ENCODE measurements around the gene PCNT.
"Not testable (repeated sequence)": the region's sequence is repeated elsewhere in the genome, so short reads cannot be mapped to it uniquely, and the experiment has no call there.

The PCNT gene

DNA sequence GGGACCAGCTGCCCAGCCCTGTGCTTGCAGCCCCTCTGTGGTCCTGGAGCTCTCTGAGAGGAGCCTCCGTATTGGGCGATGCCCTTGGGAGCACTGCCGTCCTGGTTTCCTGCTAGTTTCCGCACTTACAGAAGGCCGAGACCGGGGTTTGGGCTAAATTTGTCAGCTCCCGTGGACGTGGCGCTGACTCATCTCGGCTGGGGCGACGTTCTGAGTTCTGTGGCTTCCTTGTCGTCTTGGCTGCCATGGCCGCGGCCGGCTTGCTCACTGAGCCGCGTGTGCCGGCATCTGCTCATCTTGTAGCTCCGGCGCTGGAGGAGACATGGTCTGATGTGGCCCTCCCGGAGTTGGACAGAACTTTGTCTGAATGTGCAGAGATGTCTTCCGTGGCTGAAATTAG lies 64.9 kb downstream of the PCNT start:
- DNase-seq = no peak

DNA sequence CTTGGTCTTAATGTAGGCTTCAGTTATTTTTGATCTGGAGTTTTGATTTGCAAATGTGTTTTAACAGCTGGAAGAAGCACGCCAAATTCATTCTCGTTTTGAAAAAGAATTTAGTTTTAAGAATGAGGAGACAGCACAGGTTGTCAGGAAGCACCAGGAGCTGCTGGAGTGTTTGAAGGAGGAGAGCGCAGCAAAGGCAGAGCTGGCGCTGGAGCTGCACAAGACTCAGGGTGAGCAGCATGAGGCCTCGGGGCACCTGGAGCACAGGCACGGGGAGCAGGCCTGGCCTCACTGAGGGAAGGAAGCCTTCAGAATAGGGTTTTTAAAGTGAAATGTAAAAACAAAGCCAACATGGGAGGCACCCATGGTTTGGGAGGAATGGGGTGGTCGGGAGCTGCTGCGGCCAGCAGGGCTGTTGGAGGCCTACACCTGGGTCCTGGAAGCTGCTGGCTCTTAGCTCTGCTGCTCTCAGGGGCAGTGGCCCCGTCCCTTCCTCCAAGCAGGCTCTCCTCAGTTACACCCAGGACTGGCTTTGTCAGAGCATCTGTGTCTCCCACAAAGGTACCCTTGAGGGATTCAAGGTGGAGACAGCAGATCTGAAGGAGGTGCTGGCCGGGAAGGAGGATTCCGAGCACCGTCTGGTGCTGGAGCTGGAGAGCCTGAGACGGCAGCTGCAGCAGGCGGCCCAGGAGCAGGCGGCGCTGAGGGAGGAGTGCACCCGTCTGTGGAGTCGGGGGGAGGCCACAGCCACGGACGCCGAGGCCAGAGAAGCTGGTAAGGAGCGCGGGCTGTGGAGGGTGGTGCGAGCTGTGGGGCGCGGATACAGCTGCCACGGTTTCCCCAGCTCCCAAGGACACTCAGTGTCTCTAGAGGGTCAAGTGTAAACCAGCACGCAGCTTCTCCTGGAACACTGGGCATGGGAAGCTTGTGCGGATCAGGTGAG lies 66.9 kb downstream of the PCNT start:
- DNase-seq = no peak

DNA sequence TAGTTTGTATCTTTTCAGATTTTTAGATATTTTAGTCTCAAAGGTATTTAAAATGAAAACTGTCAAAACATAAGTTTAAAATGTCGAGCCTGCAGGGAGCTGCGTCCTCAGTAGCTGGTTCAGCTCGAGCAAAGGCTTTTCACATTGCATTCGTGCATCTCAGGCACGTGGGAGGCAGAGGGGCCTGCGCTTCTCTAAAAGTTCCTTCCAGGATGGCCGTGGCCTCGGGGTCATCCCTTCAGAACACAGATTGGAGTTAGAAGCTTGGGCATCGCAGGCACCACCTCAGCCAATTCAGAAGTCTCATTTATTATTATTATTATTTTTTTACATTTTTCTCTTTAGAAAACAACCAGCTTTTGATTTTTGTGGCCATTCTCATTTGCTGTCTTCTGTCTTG lies 67.8 kb downstream of the PCNT start:
- DNase-seq = no peak

DNA sequence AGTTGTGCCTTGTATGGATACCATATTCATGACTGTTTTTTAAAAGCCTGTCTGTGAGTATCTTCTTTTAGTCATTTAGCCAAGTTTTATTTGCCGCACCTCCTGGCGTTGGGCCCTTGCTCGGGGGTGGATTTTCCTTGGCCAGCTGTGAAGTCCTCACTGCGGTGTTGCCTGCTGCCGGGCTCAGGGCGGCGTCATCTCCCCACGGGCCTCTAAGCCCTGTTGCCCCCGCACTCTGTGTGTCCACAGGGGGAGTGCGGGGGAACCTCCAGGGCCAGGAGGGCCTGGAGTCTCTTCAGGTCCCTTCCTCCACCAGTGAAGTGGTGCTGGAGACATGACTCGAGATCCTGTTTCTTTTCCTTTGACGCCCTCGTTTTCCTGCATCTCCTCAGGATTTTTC lies 69.0 kb downstream of the PCNT start:
- no peak for DNase-seq

DNA sequence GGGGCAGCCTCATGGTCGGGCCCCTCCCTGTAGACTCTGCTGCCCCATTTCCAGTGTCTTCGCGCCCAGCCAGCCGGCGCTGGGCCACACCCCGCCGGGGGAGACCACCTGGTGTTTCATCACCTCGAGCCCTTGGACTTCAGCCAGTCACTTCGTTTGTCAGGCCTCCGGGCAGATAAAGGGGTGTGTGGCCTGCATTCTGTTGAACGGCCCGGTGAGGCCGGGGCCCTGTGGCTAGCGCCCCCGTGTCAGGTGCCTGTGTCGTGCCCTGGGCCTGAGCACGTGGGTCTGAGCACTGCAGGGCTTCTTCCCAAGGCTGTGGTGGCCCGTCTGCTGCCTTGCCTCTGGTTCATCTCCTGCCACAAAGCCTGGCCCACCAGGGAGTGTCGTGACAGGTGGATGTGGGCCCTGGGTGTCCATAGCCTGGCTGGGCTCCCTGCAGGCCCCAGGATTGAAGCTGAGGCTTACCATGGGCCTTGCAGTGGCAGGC lies 69.5 kb downstream of the PCNT start:
- DNase-seq = no peak

DNA sequence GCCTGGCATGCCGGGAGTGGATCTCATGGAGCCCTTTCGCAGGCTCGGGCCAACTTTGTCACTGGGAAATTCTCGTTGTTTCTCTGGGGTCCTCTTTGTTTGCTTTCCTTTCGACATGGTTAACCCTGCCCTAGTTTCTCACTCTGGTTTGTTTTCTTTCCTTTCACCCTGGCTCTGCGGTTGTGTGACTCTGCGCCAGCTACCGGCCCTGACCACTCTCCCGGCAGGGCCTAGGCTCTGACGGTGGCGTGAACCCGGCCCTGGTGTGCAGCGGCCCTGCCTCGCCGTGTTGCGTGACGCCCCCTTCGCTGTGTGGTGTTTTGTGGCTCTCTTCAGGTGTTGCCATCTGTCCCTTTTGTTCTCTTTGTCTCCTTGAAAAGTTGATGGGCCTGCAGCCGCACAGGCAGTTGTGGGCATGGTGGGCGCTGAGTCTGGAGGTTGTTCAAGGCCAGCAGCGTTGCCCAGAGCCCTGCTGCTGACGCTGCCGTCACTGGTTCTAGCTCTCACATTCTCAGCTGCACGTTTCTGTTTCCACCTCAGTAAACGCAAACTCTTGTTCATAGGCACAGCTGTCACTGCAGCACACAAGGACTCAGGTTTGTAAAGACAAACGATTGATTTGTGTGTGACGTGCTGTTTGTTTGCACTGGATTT lies 70.1 kb downstream of the PCNT start:
- no peak for DNase-seq

DNA sequence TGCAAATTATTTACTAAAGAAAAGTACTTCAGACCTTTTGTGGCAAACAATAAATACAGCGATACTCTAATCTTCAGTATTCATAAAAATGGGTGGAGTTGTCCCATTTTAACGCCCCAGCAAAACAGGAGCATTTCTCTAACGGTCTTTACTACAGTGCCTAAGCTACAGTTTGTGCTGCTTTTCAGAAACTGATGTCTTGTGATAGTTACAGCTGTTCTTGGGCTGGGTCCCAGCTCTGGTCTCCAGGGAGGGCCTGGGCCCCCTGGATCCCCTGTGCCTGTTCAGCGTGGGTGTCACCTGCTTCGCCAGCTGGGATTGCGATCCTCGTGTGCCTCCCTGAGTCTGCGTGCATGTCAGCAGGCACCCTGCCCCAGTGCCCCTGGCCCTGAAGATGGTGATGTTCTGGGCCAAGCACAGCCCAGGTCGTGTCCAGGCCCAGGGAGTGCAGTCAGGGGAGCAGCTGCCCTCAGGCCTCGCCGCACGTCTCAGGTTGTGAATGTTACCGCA lies 70.7 kb downstream of the PCNT start:
- no peak for DNase-seq

DNA sequence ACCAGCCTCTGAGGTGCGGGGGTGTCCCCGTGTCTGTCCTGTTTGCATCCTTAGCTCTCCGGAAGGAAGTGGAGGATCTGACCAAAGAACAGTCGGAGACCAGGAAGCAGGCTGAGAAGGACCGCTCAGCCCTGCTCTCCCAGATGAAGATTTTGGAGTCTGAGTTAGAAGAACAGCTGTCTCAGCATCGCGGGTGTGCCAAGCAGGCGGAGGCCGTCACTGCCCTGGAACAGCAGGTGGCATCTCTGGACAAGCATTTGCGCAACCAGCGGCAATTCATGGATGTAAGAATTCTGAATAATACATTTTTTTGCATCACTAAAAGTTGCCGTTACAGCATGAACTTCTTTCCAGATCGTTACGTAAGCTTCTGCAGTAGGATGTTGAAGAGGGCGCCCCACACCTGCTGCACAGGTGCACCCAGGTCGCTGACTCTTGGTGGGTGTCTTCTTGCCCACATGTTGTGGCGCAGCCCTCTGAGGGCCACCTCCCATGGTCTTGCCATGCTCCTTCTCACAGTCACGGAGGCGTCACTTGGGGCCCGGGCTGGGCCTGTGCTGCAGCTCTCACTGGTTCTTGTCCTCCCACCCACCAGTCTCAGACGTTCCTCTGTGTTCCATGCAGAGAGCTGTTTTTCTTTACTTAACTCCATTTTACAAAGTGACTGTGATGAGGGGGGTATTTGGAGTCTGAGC lies 73.4 kb downstream of the PCNT start:
- no peak for DNase-seq

DNA sequence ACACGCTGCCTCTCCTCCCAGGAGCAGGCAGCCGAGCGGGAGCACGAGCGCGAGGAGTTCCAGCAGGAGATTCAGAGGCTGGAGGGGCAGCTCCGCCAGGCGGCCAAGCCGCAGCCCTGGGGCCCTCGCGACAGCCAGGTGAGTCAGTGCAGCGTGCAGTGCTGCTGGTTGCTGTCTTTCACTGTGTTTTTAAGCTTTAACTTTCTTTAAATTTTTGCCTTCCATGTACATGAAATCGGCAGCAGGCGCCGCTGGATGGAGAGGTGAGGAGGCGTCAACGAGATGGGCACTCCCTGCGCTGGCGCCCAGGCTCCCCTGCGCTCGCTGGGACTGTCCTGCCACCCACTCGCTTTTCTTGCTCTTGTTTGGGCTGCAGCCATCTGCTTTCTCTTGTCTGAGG lies 74.0 kb downstream of the PCNT start:
- no peak for DNase-seq

DNA sequence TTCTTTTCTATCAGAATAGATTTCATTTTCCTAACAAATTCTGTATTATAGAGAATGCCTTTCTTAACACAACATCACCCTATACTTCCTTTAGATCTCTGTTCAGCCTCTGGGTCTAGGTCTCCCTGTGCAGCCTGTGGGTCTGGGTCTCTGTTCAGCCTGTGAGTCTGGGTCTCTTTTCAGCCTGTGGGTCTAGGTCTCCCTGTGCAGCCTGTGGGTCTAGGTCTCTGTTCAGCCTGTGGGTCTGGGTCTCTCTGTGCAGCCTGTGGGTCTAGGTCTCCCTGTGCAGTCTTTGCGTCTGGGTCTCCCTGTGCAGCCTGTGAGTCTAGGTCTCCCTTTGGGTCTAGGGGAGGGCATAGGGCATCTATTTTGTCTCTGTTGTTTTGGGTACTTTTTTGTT lies 75.2 kb downstream of the PCNT start:
- DNase-seq = no peak

DNA sequence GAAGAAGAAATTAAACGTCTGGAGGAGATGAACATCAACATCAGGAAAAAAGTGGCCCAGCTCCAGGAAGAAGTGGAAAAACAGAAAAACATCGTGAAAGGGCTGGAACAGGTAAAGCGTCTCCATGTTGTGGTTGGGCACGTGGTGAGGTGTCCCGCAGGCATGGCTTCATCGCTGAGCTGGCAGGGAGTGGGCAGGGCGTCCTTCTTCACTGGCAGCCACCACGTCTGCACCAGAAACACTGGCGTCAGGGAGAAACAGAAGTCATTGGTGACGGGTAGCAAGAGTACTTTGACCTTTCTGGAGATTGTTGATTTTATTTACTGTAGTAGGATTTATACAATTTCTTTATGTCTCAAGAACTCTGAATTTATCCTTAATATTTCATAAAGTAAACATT lies 75.7 kb downstream of the PCNT start:
- DNase-seq = no peak

DNA sequence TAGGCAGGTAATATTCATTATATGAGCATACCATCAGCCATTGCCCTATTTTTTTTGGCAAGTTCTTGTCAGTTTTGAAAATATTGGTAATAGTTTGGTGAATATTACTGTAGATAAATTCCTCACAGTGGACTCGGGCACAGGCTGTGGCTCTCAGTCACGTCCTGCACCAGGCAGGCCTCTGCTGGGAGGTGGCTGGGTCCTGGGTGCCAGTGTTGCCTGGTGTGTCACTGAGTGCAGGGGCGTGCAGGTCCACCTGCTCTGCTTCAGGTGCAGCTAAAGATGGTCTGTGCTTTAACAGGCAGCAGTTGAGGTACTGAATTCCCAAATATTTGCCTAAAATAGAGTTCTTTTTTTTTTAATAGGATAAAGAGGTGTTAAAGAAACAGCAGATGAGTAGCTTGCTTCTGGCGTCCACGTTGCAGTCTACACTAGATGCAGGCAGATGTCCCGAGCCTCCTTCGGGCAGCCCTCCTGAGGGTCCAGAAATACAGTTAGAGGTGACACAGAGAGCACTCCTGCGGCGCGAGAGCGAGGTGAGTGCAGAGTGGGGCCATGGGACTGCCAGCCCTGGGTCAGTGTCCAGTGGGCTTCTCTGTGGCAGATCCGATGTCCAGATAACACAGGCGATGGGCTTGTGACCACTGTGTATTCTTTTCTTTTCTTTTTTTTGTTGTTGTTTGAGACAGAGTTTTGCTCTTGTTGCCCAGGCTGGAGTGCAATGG lies 77.4 kb downstream of the PCNT start:
- no peak for DNase-seq

DNA sequence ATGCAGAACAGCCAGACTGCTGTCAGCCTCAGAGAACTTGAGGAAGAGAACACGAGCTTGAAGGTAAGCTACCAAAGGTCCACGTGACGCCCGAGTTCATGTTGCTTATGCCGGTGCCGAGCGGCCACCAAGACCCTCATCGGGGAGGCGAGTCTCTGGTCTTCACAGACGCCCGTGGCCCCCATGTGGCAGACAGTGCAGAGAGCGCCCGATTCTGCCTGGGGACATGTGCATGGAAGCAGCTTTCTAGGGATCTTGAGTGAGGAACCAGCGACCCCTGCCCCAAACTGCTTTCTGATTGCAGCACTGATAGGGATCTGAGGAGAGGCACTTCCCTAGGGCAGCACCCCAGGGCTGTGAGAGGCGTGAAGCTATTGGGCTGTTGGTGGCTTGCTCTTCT lies 78.5 kb downstream of the PCNT start:
- DNase-seq = no peak

DNA sequence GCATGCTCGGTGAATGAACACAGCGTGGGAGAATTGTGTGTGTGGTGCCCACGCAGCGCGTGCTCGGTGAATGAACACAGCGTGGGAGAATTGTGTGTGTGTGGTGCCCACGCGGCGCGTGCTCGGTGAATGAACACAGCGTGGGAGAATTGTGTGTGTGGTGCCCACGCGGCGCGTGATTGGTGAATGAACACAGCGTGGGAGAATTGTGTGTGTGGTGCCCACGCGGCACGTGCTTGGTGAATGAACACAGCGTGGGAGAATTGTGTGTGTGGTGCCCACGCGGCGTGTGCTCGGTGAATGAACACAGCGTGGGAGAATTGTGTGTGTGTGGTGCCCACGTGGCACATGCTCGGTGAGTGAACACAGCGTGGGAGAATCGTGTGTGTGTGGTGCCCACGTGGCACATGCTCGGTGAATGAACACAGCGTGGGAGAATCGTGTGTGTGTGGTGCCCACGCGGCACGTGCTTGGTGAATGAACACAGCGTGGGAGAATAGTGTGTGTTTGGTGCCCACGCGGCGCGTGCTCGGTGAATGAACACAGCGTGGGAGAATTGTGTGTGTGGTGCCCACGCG lies 79.4 kb downstream of the PCNT start:
- not testable (repeated sequence) for DNase-seq

DNA sequence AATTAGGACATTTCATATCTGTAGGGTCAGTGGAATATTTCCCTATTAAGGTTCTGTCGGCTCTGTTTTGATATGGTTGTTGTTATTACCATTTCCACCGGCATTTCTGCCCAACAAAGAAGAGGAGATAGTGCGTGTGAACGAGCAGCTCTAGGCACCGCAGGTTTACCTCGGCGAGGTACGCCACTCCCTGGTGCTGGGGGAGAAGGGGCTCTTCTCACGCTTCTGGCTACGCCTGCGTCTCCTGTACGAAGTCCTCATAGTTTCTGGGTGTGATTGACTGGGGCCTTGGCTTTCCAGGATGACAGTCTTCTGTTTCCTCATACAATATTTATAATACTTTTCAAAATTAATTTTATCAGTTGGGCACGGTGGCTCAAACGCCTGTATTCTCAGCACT lies 80.3 kb downstream of the PCNT start:
- DNase-seq = no peak

DNA sequence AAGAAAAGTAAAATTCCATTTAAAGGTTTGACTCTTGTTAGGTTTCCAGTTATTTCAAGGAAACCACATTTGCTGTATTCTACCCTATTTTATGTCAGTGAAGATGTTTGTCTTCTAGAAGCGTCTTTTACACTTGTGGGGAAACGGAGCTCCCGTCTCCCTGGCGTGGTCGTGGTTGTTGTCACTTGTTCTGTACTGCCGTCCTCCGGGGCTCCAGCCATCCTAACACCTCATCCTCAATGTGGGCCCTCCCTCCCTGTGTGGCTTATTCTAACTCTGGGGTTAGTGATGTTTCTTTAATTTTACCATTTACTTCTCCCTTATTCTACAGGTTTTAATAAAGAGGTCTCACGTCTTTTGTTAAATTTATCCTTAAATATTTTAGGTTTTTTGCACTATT lies 82.0 kb downstream of the PCNT start:
- no peak for DNase-seq

DNA sequence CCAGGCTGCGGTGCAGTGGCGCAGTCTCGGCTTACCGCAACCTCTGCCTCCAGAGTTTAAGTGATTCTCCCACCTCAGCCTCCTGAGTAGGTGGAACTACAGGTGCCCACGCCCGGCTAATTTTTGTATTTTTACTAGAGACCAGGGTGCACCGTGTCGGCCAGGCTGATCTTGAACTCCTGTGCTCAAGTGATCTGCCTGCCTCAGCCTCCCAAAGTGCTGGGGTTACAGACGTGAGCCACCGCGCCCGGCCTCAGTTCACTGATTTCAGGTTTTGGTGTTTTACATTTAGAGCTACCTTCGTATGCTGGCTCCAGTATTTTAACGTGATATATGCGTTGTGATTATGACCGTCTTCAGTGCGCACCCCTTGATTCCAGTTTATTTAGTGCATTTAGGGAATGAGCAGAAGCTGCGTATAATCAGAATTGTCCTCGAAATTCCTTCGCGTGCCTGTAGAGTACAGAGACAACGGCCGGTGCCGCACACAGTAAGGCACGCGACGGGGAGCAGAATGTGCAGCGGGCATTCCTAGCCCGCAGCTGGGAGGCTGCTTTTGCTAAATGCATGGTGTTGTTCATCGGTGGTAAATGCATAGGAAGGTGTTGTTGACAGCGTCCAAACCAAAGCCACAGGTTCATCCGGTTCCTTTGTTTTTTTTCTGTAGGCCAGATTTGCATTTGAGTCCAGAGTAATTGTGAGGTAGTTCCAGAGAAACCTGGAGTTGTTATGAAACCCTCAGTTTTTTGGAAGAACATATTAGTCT lies 85.9 kb downstream of the PCNT start:
- DNase-seq = no peak

DNA sequence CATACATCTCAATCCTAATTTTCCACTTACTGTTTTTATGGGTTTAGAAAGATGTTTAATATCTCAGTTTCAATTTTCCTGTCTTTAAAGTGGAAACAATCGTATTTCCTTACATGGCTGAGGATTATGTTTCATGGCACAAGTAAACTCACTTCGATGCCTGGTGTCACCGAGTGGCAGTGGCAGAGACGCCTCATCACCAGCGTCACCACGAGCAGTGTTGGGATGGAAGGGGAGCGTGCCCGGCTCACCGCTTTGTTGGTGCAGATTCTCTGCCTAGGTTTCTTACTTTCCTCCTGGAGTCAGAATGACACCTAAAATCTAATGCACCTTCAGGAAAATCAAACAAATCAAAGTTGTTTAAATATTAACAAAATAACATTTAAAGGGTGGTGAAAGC lies 86.6 kb downstream of the PCNT start:
- no peak for DNase-seq

DNA sequence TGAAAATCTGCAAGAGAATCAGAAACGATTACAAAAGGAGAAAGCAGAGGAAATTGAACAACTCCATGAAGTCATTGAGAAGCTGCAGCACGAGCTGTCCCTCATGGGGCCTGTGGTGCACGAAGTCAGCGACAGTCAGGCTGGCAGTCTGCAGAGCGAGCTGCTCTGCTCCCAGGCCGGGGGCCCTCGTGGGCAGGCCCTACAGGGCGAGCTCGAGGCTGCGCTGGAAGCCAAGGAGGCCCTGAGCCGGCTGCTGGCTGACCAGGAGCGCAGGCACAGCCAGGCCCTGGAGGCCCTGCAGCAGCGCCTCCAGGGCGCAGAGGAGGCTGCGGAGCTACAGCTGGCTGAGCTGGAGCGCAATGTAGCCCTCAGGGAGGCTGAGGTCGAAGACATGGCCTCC lies 87.3 kb downstream of the PCNT start:
- DNase-seq = no peak

DNA sequence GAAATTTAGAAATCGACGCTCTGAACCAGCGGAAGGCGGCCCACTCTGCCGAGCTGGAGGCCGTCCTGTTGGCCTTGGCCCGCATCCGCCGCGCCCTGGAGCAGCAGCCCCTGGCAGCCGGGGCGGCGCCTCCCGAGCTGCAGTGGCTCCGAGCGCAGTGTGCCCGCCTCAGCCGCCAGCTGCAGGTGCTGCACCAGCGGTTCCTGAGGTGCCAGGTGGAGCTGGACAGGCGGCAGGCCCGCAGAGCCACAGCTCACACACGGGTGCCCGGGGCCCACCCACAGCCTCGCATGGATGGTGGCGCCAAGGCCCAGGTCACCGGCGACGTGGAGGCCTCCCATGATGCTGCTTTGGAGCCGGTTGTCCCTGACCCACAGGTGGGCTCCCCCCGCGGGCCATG lies 87.7 kb downstream of the PCNT start:
- DNase-seq = no peak

DNA sequence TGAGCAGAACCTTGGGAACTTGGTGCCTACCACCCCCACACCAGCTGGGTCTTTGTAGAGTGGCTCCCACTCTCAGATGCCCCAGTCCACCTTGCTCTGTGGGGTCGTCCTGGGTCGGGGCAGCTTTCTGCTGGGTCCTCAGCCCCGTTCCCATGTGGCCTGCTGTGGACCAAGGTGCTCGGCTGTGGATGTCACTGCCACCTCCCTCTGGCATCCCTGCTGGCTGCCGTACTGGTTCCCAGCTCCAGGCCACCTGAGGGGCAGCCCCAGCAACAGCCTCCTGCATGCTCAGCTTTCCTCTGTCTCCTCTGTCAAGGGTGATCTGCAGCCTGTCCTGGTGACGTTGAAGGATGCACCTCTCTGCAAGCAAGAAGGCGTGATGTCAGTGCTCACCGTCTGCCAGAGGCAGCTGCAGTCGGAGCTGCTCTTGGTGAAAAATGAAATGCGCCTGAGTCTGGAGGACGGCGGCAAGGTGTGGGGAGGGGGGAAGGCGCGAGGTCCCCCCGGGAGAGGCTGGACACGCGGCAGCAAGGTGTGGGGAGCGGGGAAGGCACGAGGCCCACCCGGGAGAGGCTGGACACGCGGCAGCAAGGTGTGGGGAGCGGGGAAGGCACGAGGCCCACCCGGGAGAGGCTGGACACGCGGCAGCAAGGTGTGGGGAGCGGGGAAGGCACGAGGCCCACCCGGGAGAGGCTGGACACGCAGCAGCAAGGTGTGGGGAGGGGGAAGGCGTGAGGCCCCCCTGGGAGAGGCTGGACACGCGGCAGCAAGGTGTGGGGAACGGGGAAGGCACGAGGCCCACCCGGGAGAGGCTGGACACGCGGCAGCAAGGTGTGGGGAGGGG lies 88.8 kb downstream of the PCNT start:
- no peak for DNase-seq
